ENCODE measurements around the gene TBXA2R.
A peak's percentile ranks its signal among the peaks of the same experiment; 100 is the strongest.
"Not testable (repeated sequence)": the region's sequence is repeated elsewhere in the genome, so short reads cannot be mapped to it uniquely, and the experiment has no call there.

TBXA2R gene

DNA sequence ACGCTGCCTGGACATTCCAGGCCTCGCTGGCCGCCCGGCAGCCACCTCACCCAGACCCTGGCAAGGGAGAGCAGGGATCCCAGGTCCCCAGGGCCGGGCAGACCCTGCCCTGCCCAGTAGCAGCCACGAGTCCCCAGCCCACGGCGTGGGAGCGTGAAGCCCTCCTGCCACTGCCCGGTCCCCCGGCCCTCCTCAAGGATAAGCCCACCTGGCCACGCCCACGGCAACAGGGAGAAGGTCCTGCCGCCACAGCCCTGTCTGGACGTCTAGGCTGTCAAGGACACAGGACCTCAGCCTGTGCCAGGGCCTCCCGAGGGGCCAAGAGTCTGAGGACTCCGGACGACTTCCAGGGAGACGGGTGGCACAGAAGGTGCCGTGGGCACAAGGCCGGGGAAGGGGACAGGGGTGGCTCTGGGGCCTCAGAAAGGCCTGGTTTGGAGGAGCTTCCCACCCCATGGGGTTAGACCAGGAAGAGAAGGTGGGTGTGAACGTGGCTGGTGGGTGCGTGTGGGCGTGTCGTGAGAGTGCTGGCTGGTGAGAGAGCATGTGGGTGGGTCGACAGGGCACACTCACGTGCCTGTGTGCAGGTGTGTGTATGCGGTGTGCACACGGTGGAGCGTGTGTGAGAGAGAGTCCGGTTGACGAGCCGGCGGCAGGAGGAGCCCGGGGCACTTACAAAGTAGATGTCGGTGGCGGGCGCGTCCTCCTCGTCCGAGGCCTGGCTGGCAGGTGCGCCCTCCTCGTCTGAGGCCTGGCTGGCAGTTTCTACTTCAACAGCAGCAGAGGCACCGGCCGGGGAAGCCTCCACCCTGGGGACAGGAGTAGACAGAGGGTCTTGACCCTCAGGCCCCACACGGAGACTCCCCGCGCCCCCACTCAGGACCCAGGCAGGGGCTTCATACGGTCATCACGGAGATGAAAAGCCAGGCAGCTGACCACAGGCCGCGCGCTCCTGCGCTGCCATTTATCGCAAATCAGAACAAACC, 31.8 kb upstream of the TBXA2R start:
- no peak for FAIRE-seq

DNA sequence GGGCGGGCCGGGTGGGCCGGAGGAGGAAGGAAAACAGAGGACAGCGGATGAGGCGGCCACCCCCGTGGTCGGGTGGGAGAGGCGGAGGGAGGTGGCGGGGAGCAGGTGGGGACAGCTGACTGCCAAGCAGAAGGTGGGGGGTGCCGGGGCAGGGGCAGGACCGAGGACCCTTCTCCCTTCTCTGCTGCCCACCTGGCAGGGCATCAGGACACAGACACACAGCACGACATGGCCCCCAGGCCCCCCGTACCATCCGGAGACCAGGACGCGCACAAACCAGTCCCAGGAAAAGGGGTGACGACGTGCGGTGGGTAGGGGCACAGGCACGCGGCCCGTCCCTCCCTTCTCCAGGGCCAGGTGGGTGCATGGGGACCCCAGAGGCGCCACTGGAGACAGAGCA, 30.9 kb upstream of the TBXA2R start:
- FAIRE-seq, result no peak

- no peak for FAIRE-seq
Observed at GRCh38 chr19:3636962-3637361, 30.3 kb upstream of the TBXA2R start.

- FAIRE-seq, result no peak
Observed at GRCh38 chr19:3636506-3636905, 29.8 kb upstream of the TBXA2R start.

DNA sequence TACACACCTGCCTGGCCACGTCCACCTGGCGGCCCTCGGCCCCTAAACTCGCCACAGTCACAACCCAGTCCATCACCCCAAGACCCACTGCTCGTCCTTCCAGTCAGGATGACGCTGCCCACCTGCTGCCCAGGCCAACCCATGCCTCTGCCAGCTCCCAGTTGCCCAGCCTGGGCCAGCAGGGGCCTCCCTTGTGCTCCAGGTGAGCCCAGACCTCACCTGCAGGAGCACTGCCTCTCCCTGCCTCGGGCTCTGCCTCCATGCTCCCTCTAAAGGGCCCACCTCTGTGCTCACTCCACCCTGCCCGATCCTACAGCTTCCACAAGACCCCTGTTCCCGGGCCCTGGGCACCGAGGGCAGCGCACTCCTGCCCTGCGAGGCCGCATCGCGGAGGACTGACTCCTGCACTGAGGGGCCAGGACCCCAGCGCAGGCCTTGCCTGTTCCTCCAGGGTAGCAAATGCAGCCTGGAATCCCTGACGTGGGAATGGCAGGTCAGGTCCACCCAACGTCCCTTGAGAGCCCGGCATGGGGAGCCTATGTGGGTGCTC, 27.9 kb upstream of the TBXA2R start:
- no peak for FAIRE-seq

GRCh38 chr19:3633559-3633988, 26.9 kb upstream of the TBXA2R start:
- FAIRE-seq, result no peak

DNA sequence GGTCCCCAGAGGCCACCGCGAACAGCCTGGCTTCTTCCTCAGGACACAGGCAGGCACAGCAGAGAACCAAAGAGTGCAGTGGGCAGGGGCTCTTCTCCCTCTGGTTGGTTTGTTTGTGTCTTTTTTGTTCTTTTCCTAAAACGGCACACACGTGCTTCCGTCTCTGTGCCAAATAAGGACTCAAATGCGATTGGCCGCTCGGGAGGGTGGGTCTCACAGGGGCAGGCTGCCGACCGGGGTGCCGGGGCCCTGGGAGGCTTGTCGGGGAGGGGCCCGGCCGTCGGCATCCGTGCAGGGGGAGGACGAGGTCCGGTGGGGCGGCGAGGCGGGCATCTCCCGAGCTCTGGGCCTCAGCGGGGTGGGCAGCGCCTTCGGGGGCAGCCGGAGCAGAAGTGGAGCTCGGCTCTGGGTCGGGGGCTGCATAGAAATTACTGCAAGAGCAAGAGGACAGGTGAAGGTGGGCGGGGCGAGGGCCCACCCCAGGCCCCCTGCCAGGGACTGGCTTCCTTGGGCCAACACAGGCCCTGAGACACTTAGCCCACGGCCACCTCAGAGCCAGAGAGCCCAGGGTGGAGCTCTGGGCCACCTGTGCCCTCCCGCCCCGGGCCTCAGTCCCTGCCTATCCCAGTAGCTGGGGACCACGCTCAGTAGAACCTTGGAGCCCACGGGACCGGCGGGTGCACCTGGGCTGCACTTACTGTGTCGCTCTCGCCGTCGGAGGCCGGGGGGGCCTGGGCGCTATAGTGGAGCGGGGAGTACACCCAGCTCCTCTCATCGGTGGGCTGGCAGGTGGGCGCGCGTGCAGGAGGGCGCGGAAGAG, 26.3 kb upstream of the TBXA2R start:
- FAIRE-seq, result no peak

DNA sequence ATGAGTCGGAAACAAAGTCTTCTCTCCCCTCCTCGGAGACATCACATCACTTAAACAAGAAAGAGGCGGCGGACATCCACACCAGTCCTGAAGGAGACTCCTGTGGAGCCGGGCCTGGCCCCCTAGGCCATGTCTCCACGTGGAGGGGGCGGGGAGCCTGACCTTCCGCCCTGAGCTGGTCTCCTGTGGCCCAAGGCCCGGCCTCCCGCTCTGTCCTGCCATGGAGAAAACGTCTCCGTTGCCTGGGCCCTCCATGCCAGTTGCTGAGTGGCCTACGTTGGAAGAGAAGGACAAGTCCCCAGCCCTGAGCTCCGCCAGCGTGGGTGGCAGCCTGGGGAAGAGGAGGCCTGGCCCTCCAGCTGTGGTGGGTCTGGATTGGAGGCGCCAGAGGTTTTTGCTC, 25.4 kb upstream of the TBXA2R start:
- FAIRE-seq, result no peak

DNA sequence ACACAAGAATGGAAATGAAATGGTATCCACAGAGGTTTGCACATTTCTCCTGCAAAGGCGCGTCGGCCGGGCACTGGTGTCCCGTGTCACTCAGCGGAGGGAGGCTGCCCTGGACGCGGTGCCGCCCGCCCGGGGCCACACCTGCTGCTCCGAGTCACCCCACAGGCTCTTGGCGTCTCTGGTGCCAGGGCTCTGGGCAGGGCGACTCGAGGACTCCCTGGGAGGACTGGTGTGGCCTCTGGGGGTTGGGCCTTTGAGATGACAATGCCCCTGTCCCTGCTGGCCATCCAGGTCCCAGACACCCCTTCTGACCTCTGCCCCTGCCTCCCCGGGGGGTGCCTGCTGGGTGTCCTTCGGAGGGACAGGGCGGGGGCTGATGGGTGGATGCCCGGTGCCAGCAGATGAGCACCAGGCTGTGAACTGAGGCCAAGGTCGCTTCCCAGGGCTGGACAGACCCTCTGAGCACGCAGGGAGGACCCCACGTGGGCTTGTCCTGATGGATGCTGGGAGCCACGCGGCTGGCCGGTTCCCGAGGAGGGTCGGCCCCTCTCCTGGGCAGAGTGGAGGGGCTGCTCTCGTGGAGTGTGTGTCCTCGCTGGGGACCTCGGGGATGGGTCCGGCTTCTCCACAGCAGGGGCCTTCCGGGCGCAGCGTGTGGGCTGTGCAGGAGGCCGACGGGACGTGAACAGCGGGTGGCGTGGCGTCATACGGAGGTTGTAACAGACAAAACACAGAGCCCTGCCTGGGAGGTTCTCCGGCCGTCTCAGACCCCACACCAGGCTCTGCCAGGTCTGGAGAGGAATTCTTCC, 24.6 kb upstream of the TBXA2R start:
- FAIRE-seq, result no peak

GRCh38 chr19:3628766-3629165, 22.1 kb upstream of the TBXA2R start:
- not testable (repeated sequence) for FAIRE-seq

GRCh38 chr19:3627351-3627723, 20.7 kb upstream of the TBXA2R start:
- no peak for FAIRE-seq

GRCh38 chr19:3626473-3627350, 20.0 kb upstream of the TBXA2R start, which contains the start of gene CACTIN:
Gene CACTIN, minus strand, starts transcription at chr19:3626790. Its CDS starts 28 bp downstream, at chr19:3626762.
- peak; percentile 92 for FAIRE-seq

GRCh38 chr19:3625996-3626472, 19.4 kb upstream of the TBXA2R start:
- no peak for FAIRE-seq

- no peak for FAIRE-seq
Observed at GRCh38 chr19:3623716-3624115, 17.0 kb upstream of the TBXA2R start.

- FAIRE-seq, result no peak
Observed at GRCh38 chr19:3622224-3622623, 15.5 kb upstream of the TBXA2R start.

GRCh38 chr19:3621689-3622088, 15.0 kb upstream of the TBXA2R start:
- FAIRE-seq, result no peak

DNA sequence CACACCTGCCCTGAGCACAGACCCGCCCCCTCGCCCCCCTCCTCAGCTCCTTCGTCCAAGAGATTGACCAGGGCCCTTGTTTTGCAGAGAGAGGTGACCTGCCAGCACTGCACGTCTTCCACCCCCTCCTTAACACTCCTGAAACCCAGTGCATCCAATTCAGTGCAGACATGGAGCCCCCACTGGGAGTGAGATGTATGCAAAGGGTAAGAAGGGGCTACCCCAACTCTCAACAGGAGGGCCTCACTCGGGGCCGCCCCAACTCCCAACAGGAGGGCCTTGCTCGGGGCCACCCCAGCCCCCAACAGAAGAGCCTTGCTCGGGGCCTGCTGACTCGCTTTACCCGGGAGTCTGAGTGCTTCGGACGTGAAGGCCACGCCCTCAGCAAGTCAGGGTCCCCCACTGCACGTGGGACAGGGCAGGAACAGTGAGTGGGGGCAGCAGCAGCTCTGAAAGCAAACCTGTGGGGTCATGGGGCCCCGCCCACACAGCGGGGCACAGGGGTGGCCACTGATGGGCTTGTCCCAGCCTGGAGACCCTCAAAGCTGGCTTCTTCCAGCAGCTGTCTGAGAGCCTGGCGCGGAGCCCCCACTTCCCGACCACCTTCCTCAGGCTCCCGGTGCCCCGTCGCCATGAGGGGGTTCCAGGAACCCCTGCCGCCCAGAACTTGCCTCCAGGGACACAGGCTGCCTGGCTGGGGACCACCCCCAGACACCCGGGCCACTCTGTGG, 14.3 kb upstream of the TBXA2R start:
- FAIRE-seq, result no peak

- no peak for FAIRE-seq
Observed at GRCh38 chr19:3620145-3620816, 13.6 kb upstream of the TBXA2R start.

- FAIRE-seq, result no peak
Observed at GRCh38 chr19:3619631-3620012, 12.9 kb upstream of the TBXA2R start.
